Measurements from ENCODE around the gene FLNB.
"Not testable (repeated sequence)": the region's sequence is repeated elsewhere in the genome, so short reads cannot be mapped to it uniquely, and the experiment has no call there.

The FLNB gene

DNA sequence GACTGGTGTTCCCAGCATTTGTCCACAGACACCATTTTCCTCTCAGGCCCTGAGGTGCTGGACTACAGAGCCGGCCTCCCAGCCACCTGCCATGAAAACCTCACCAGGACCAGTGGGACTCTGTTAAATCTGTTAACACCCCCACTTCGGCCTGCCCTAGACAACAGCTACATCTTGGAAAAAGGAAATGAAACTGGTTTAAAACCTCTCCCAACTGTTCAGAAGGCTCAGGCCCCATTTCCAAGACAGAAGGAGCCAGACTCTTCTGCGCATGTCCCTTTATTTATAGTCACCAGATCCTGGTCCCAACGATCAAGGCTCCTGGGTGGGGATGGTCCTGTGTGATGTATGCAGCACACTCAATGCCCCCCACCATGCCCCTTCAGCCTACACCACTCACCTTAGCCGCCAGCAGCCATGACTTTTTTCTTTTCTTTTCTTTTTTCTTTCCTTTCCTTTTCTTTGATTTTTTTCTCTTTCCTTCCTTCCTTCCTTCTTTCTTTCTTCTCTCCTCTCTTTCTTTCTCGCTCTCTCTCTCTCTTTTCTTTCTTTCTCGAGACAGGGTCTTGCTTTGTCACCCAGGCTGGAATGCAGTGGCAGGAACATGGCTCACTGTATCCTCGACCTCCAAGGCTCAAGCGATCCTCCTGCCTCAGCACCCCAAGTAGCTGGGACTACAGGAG lies 25.5 kb upstream of the FLNB start:
- peak in 1 of 56 donors; percentile 5 for DNase-seq

DNA sequence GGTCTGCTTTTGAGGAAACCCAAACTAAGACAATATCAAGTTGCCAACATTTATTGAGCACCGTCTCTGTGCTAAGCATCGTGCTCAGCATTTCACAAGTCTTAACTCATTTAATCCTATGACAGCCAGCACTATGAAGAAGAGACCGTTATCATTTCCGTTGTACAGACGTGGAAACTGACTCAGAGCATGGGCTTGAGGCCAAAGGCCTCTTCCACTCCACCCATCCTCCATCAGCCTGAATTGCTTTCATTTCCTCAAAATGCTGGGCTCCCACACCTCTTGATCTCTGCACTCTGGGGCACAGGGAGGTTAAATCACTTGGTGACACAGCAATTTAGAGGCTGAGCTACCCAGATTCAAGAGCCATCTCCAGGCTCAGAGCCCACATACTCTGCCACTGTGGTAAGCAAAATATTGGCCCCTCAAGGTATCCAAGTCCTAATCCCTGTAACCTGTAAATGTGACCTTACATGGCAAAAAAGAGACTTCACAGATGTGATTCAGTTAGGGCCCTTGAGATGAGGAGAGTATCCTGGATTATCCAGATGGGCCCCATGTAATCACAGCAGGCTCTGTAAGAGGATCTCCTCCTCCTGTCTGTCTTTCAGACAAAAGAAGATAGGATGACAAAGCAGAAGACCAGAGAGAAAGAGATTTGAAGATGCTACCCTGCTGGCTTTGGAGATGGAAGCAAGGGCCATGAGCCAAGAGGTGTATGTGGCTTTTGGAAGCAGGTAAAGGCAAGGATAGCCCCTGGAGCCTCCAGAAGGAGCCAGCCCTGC lies 24.3 kb upstream of the FLNB start:
- peak in 6 of 56 donors; percentile 4 to 26 (median 11) for DNase-seq

DNA sequence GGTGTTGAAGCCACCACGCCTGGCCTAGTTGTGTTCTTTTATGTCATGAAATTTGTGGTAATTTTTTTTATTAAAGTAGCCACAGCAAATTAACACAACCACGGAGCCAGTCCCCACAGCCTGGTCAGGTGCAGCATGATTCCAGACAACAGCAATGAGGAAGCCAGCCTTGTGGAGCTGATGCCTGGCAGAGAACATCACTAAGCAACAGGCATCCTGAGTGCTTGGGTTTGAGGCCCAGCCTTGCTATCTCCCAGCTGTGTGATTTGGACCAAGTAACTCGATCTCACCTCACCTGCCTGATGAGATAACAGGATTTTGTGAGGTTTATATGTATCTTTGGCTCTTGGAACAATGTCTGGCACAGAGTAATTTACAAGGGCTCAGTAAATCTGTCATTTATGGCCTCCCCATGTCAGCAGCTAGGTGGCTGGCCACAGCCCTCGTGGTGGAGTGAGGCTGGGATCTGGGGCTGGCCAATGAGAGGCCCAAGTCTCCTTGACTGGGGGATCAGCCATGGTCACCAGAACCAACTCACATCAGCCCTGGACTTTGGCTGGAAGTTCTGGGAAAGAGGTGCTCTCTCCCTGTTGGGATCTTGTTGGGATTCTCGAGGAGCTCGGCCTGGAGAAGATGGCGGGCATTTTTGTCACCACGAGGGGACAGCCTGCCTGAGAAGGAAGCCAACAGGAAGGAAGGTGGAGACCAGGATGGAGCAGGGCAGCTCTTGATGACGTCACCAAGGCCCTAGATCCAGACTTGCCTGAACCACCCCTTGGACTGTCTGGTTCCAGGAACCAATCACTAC lies 22.8 kb upstream of the FLNB start:
- no peak for DNase-seq

DNA sequence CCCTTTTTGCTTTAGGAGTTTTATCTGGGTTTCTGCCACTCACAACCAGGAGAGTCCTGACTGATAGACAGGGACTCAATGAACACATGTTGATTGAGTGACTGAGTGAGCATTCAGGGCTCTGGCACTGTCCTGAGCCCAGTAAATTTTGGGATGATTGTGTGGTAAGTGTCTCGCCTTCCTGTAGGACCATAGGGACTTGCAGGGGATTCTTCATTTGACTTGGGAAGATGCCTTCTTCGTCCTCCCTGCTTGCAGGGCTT lies 22.3 kb upstream of the FLNB start:
- no peak for DNase-seq

DNA sequence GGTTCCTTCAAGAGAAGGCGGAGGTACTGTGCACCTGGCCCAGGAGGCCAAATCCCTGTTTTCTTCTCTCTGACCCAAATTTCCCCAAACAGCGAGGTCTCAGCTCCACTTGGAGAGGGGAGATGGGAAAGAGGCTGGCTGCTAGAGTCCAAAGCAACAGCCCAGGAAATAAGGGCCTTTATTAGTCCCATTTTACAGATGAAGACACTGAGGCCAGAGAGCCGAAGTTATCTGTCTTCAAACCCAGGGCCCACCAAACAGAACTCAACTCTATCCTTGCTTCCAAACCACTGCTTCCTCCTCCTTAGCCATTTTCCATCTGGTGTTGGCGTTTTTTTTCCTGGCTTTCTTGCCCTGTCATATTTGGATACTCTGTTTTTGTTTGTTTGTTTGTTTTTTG lies 22.0 kb upstream of the FLNB start:
- no peak for DNase-seq

DNA sequence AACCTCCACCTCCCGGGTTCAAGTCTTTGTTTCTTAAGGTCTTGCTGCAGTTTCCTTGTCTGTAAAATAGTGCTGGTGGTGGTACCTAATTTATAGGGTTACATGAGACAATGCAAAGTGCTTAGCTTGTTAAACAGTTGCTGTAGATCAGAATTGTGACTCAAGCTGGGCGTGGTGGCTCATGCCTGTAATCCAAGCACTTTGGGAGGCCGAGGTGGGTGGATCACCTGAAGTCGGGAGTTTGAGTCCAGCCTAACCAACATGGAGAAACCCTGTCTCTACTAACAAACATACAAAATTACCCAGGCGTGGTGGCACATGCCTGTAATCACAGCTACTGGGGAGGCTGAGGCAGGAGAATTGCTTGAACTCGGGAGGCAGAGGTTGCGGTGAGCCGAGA lies 19.0 kb upstream of the FLNB start:
- DNase-seq = not testable (repeated sequence)

DNA sequence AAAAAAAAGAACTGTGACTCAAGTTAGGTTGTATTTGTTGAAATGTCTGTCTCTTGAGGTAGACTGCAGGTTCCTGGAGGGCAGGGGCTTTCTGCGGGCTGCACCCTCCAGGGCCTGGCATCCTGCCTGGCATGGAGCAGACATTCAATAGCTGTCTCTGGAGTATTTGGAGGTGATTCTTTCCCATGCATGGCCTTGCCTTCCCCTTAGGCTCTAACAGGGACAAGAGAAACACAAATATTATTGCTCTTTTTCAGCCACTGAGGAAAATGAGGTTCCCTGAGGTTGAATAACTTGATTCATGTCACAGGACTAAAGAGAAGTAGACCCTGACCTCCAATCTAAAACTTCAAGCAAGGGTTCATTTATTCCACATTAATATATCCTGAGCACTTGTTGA lies 18.6 kb upstream of the FLNB start:
- no peak for DNase-seq

DNA sequence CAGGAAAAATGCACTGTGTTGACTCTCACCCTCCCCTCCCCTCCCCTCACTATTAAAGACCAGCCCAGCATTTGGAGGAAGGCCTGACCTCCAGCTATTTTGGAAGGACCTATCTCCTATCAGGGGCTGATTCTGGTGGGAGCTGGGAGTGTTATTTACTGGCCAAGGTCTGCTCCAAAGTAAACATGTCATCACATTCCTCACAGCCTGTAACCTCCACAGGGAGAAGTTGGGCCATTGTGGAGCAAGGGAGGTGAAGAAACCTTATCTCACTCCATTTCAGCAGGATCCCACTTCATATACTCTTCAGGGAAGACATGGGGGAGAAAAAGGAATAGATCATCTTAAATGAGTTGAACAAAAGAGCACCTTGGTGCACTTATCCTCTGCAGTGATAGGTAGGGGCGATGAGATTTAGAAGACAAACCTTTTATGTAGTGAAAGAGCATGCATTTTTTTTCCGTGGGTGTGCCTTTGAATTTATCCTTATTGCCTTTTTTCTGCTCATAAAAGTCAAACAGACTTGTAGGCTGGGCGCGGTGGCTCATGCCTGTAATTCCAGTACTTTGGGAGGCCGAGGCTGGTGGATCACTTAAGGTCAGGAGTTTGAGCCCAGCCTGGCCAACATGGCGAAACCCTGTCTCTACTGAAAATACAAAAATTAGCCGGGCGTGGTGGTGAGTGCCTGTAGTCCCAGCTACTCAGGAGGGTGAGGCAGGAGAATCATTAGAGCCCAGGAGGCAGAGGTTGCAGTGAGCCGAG lies 15.6 kb upstream of the FLNB start:
- DNase-seq = no peak

DNA sequence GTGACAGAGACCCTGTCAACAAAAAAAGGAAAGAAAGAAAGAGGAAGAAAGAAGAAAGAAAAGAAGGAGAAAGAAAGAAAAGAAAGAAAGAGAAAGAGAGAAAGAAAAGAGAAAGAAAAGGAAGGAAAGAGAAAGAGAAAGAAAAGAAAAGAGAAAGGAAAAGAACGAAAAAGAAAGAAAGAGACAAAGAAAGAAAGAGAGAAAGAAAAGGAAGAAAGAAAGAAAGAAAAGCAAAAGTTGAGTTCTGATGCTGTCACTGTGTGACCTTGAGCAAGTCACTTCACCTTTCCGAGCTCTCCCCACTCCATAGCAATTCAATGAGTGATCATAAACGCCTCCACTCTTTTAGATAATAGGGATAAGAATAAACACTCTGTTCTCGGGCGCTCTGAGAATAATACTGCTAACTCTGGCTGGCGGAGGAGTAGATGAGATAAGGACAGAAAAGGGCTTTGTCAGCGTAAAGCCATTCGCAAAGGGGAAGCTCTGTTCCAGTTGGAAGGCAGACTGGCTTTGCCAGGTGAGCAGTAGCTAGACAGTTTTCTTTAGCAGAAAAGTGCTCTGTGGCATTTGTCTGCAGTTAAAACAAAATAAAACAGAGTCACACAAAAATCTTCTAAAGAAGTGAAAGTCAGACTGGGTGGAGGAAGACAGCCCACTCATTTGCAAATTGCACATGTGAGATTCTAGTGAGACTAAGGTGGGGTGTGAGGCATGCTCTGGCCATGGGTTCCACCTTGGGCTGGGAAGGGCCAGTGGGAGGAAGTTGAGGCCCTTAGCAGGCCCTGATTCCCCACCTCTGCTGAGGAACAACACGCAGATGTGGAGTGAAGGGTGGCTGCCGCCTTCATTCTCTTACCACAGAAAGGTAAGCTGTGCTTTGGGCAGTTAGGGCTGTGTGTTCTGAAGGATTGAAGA lies 9.6 kb upstream of the FLNB start:
- peak in 1 of 56 donors; percentile 23 for DNase-seq

DNA sequence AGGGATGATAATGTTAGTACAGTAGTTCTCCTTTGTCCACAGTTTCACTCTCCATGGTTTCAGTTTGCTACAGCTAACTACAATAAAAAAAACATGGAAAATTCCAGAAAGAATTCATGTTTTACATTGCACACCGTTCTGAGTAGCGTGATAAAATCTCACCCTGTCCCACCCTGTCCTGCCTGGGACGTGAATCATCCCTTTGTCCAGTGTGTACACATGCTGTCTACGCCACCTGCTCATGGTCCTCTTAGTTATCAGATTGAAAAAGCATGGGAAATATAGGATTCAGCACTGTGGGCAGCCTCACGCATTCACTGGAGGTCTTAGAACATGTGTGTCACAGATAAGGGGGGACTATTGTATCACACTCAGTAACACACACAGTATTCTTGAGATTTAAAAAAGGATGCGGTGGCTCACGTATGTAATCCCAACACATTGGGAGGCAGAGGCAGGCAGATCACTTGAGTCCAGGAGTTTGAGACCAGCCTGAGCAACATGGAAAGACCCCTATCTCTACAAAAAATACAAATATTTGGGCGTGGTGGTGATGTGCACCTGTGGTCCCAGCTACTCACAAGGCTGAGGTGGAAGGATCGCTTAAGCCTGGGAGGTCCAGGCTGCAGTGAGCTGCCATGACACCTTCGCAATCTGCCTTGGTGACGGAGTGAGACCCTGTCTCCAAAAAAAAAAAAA lies 8.7 kb upstream of the FLNB start:
- no peak for DNase-seq

DNA sequence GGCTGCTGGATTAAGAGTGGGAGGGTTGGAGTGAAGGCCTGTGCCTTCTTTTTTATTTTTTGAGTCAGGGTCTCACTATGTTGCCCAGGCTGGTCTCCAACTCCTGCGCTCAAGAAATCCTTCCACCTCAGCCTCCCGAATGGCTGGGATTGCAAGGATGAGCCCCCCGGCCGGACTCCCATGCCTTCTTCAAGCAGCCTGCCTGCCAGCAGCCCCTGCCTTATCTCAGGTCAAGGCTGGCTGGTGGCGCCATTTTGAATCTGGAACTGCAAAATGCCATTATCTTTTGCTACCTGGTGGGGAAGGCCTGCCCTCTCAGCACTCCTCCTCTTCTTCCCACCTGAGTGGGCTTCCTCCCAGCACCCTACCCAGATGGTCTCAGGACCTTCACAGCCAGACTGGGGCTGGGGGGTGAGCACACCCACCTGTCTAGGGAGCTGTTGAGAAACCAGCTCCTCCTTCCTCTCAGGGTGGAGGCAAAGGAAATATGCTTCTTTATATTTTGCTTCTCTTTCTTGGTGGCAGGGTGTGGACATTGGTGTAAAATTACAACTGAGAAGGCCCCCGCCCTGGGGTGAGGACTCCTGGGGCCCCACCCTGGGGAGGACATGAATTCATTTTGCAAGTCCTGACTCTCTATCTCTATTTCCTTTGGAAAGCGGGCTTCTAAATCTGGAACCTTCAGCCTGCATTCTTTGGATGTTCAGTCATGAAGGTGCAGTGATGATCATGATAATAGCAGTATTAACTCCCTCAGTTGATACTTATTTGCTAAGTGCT lies 7.7 kb upstream of the FLNB start:
- no peak for DNase-seq

DNA sequence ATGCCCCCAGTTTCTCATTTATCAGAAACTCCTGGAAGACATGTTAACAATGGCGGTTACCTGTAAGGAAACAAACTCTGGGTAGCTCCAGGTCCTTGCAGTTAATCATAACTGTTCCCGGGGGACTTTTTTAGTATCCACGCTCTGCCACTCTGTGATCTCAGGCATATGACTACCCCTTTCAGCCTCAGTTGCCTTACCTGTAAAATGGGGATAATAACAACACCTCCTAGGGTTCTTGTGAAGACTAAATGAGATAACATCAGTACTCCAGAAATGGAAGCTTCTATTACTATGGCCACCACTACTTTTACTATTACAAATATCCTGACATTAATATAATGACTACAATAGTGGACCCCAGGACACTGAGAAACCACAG lies 7.1 kb upstream of the FLNB start:
- DNase-seq = no peak

DNA sequence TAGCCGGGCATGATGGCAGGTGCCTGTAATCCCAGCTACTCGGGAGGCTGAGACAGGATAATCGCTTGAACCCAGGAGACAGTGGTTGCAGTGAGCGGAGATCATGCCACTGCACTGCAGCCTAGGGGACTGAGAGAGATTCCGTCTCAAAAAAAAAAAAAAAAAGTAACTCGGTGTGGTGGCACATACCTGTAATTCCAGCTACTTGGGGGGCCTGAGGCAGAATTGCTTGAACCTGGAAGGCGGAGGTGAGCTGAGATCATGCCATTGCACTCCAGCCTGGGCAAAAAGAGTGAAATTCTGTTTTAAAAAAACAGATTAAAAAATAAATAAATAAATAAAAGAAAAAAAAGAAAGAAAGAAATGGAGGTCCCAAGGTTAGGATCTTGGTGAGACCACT lies 6.2 kb upstream of the FLNB start:
- no peak for DNase-seq

DNA sequence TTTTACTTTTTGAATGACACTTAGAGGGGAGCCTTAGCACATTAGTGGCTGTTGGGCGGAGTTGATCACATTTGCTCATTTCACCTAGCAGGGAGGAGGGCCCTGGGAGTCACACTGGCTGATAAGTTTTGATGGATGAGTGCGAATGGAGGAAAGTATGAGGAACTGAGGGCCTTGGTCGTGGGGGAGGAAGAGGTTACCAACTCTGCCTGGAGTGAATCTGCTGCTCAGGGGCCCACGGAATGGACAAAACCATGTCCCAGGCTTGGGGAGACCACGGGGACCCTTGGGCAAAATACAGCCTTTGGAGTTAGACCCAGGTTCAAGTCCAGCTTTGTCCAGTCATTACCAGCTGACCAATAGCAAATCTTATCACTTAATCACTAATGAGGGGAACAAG lies 5.1 kb upstream of the FLNB start:
- DNase-seq = no peak

DNA sequence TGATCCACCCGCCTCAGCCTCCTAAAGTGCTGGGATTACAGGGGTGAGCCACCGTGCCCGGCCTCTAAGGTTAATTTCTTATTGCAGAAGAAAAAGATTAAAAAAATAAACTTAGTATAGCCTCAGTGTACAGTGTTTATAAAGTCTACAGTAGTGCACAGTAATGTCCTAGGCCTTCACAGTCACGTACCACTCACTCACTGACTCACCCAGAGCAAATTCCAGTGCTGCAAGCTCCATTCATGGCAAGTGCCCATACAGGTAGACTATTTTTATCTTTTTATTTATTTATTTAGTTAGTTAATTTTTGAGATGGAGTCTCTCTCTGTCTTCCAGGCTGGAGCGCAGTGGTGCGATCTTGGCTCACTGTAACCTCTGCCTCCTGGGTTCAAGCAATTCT lies 3.2 kb upstream of the FLNB start:
- no peak for DNase-seq

DNA sequence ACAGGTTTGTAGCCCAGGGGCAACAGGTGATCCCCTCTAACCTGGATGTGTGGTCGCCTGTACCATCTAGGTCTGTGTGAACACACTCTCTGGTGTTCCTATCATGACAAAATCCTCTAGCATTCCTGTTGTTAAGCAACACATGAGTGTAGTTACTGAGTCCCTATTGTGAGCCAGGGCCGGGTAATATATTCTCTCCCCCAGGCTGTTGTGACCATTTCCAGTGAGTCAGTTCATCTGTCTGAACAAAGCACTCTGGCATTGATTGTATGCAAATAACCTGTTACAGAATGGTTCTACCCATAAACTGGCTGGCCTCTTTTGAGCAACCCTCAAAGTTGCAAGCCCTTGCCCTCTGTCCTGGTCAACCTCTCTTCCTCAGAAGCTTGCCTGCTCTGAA lies 2.6 kb upstream of the FLNB start:
- DNase-seq = no peak

DNA sequence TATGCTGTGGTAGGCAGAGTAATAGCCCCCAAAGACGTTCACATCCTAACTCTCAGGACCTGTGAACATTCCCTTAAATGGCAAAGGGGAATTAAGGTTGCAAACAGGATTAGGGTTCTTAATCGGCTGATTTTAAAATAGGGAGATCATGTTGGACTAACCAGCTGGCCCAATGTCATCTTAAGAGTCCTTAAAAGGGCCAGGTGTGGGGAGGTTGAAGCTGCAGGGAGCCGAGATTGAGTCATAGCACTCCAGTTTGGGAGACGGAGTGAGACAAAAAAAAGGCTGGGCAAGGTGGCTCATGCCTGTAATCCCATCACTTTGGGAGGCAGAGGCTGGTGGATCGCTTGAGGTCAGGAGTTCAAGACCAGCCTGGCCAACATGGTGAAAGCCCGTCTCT lies 1.6 kb upstream of the FLNB start:
- no peak for DNase-seq

DNA sequence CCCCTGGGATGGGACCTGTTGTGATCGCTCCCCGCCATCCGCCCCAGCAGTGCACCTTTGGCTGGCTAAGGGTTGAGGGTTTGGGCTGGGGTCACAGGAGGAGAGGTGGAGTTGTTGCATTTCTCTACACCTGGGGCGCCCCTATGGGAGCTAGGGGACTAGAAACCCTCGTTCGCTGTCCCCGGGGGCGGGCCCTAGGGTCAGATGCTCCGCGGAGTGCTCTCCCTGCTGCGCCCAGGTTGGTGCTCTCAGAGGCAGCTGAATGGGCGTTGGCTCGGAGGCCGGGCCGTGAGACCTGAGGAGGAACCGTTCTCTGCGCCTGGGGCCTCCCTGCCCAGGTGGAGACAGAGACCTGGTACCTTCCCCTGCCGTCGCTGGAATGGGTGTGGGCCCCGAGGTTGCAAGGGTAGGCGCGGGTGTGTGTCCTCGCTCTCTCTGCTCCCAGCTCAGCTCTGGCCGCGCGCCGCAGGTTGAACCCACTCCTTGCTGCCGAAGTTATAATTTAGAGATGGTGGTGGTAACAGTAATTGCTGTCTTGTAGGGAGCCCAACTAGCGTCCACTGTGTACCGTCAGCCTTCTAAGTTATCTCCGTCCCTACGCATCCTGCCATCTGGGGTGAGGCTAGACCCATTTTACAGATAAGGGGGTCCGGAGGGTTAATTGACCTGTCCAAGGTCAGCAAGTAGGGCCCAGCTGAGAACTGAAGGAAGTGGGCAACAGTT lies 965 bp downstream of the FLNB start:
- peak in 4 of 56 donors; percentile 12 to 33 (median 29) for DNase-seq
